C1 segment of cervical spinal cord (tissue), 14 donors: ENCODE data around the gene WDR48.
A peak's percentile ranks its signal among the peaks of the same experiment; 100 is the strongest.
"Not testable (repeated sequence)": the region's sequence is repeated elsewhere in the genome, so short reads cannot be mapped to it uniquely, and the experiment has no call there.

Experiments used
- DNase-seq, 14 donors: peaks; one replicate each; lab custom pipeline; 2025; lab: John Stamatoyannopoulos, UW

Gene WDR48

DNA sequence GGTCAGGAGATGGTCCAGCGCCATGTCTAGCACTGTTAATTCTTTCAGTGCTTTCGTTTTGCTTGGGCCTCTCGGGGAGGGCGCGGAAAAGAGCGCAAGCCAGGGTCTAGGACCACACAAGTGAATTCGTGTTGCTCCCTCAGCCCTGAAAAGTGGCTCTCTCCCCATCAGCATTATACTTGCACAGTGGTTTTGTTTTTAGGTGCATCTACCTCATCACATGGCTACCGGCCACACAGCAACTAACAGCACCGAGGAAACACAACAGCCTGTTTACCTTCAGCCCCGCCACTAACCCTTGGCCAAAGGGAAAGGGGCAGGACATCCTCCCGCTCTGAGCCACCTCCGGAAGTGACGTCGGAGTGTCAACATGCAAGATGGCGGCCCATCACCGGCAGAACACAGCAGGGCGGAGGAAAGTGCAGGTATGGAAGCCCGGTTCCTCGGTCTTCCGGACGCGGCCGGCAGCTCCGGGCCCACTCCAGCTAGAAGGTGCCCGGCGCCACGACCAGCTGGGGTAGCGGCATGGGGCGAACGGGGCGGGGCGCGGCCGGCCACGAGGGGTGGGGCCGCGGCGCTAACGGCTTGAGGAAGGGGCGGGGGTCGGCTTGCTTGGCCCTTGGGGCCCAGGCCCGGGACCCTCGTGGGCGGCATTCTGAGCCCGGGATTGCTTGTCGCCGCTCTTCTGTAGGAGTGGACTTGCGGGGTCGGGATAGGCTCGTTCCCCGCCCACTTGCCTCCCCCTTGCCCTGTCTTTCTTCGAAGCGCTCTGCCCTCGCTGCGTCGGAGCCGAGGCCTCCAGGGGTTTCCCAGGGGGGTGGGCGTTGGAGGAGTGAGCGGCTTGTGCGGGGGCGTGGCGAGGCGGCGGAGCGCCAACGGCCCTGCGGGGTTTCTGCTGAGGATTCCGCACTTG, at the start of gene WDR48, which contains the start of gene SCN11A:
TSS of gene WDR48 (plus strand) at position 368 of the 913 bp plus-strand sequence. CDS start at position 378, 10 bp downstream.
TSS of gene SCN11A (minus strand) at position 296 of the 913 bp plus-strand sequence. CDS start 101,582 bp downstream, outside the sequence.
- DNase-seq = peak; percentile 28 to 94 (median 87)

DNA sequence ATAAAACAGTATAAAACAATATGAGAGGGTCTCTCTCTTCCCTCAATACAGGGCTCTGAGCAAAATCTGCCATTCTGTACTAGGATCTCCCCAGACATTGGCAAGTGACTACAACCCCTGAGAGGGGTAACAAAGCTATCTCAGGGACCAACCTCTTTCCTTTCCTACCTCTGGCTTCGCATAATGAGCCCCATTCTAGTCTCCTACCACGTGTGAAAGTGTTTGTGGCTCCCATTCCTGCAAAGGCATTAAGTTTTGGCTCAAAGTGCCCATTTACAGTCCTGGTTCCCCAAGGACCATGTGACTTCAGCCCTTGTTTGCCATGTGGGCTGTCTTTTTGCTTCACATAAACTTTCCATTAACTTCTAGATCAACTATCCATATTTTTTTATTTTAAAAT, 46.5 kb upstream of the WDR48 start:
- DNase-seq = no peak

DNA sequence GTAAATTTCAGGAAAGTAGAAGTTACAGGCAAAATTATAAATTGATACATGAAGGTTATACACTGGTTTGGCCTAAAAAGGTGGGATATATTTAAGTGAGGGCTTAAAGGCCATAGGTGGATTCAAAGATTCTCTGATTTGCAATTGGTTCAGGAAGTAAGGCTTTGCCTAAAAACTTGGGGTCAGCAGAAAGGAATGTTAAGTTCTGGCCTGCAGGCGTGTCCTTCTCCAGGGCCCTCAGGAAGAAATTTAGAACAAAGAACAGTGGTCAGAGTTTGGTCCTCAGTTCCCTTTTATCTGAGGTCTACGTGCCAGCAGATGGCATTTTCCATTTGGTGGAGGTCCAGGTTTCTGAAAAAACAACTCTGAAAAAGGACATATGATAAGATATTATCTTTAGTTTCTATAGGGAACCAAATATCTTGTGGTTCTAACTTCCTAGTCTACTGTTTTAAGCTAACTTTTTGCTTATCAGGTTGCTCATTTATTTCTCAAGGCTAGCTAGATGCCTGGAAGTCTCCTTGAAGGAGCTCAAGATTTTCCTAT, 40.6 kb upstream of the WDR48 start:
- no peak for DNase-seq

DNA sequence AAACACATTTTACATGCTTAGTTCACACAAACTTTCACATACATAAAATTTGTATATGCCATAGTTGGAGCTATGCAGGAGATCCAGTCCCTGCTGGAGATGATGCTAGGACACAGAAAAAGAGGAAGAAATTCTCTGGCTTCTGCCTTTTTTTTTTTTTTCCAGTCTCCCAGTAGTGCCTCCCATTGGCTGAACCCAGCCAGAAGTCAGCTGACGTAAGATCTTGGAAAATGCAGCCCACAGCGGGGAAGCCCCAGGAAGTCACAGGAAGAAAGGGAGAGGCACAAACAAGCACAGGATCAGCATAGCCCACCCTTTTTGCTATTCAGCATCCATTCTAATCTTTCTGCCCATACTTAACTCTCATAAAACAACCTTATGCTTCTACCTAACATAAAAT, 38.5 kb upstream of the WDR48 start:
- DNase-seq = no peak

DNA sequence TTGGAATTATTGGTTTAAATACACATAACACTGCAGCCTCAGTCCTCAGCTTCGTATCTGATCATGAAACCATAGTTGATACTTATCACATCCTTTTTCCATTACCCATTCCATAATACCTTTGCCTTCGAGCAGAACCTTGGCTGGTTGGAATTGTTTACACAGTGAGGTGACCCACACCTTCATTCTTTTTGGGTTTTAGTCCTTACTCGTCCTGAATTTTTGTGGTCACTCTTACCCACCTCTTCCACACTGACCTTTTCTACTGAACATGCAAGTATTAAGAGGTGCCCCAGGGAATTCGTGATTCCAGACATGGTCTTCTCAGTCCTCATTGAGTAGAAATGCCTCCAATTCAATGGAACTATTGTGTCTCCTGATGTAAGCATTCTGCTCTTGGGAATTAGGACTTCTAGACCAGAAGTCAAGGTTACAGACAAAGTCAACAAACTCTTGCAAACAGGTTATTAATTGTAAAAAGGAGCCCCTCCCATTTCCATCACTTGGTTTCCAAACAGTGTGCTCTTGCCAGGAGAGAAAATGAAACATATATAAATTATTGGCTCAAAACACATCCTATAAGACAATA, 37.8 kb upstream of the WDR48 start:
- DNase-seq = no peak

DNA sequence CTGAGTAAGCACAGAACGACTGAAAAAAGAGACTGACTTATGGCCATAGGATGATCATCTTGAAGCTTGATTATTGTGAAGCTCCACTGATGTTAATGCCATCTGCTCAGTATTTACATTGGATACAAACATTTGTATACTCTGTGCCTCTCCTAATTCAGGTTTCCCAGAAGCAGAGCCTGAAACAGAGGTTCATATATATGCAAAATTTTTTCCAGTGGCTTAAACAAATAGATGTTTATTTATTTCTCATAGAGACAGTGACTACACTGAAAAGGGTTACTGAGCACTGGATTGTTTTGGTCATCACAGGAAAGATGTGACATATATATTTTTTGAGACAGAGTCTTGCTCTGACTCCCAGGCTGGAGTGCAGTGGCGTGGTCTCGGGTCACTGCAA, 36.4 kb upstream of the WDR48 start:
- no peak for DNase-seq

DNA sequence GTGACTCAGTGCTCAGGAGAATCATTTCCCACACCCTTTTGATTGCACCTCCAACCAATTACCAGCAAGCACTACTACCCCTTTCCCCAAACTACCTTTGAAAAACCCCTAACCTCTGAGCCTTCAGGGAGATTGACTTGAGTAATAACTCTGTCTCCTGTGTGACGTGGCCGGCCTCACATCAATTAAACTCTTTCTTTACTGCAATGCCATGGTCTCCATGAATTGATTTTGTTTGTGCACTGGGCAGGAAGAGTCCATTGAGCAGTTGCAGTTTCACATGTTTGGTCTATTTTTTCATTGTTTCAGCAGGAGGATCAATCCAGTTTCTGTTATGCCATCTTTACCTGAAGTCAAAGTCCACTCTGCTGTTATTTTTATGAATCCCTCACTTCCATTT, 32.5 kb upstream of the WDR48 start:
- DNase-seq = no peak

DNA sequence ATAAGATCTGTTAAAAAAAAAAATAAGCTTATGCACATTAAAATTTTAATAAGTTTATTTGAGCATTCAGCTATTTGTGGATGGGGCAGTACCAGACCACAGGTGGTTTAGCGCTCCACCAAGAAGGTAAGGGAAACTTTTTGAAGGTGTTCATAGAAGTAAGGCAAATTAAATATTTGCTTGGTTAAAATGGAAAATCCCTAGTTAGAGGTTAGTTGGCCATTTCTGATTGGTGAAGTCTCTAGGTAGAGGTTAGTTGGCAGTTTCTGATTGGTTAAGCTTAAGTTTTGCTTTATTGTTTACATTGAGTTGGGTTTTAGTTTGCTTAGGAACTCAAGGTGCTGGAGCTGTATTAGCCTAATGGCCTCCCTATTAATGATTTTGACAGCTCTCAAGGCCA, 30.8 kb upstream of the WDR48 start:
- no peak for DNase-seq

DNA sequence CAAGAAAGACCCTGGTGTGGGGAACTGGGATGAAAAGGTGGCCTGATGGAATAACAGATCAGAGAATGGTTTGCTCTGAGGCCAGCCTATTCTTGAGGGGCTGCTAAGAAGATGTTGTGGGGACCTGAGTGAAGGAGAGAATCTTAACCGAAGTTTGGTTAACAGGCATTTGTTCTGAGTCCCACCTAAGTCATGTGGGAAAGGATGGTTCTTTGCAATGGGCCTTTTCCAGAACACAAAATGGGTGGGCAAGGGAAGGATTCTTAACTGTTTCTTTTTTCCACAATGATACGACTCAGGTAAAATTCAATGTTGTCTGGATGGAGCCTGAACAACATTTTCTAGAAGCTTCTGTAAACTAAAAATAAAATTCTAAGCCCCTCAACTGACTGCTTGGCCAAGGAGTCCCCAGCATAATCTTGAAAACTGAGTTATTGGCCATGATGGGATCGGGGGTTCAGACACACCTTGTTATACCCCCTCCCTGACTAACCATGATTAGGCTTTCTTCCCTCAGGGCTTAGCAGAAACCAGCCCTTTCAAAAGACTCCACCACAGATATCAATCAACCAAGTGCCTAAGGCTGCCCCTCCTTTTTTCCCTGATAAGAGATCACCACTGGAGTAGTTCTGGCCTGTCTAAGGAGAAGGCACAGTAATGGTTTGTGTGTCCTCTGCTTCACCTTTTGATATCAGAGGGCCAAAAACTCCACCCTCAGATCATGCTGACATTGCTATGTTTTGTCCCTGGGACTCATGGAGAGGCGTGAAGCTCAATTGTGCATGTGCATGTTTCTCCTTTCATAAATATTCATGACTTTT, 30.1 kb upstream of the WDR48 start:
- no peak for DNase-seq

DNA sequence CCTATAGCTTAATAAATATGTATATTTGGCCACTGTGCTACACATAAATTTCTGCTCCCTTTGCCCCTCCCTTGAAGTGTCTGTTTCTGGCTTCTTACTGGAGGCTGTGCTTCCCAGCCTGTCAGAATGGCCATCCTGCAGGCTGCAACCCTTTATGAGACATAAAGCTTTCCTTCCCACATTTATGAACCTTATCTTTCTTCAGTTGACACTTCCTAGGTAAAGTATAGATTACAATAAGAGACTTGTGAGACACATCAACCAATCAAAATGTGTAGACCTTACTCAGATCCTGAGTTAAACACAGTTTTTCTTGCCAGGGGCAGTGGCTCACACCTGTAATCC, 29.6 kb upstream of the WDR48 start:
- no peak for DNase-seq

DNA sequence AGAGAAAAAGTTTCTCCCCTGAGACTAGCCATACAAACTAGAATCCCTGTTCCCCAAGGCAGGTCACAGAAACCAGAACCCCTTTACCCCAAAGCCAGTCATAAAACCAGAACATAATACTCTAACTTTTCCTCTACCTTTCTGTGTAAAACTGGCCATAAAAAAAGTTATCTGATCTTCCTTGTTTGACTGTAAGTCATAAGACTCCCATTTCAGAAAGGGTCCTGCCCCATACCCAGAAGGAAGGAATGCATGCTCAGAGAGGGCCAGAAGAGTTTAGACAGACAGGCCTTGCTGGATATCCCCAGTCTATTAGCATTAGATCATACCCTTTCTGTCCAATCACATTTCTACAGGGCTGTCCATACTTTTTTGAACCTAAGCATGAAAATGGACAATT, 27.3 kb upstream of the WDR48 start:
- no peak for DNase-seq

DNA sequence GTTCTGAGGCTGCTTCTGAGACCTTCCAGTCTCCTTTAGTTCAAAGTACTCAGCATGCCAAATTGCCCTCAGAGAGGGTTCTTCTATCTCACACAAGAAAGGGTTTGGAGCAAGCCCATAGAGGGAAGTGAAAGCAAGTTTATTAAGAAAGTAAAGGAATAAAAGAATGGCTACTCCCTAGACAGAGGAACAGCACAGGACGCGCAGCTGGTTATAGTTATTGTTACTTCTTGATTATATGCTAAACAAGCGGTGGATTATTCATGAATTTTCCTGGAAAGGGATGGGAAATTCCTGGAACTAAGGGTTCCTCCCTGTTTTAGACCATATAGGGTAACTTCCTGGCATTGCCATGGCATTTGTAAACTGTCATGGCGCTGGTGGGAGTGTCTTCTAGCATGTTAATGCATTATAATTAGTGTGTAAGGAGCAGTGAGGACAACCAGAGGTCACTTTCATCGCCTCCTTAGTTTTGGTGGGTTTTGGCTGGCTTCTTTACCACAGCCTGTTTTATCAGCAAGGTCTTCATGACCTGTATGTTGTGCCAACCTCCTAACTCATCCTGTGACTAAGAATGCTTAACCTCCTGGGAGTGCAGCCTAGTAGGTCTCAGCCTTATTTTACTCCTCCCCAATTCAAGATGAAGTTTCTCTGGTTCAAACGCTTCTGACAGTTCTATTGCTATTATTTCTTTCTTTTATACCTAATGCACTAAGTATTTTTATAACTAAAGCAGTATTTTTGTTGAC, 26.4 kb upstream of the WDR48 start:
- no peak for DNase-seq

DNA sequence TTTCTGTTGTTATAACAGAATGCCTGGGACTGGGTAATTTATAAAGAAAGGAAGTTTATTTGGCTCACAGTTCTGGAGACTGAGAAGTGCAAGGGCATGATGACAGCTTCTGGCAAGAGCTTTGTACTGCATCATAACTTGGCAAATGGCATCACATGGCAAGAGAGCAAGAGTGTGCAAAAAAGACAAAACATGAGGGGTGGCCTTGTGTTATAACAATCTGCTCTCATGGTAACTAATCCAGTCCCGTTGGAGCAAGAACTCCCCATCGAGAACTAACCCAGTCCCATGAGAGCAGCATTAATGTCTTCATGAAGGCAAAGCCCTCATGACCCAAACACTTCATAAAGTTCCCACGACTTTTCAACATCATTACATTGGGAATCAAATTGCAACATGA, 23.3 kb upstream of the WDR48 start:
- no peak for DNase-seq

DNA sequence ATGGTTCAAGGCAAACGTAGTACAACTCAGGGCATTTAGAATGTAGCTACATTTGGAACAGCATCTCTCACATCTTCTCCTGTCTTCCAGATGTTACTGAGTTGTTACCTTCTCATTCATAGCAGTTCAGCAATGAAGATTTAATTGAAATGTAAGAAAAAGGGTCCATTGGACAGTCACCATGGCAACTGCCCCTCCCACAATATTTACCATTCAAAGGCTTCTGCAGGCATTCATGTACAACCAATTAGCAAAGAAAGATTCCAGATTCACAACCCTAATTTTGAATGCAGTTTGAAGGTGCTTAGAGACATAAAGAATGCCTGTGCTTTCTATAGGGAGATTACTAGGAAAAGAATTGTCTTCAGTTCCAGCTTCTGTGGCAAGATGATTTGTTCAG, 22.3 kb upstream of the WDR48 start:
- no peak for DNase-seq

DNA sequence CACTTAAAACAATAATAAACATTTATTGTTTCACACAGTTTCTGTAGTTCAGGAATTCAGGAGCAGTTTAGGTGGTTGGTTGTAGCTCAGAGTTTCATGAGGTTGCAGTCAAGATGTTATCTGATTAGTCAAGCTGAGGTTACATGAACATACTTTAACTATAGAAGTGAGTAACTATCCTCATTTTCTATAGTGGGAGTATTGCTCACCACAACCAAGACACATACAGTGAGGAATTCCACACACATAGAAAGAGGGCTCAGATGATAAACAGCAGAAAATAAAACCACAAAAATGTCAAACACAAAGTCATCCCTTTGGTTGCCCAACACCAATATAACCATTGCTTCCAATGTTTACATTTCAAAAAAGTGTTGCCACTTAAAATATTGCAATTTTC, 13.7 kb upstream of the WDR48 start:
- DNase-seq = no peak

DNA sequence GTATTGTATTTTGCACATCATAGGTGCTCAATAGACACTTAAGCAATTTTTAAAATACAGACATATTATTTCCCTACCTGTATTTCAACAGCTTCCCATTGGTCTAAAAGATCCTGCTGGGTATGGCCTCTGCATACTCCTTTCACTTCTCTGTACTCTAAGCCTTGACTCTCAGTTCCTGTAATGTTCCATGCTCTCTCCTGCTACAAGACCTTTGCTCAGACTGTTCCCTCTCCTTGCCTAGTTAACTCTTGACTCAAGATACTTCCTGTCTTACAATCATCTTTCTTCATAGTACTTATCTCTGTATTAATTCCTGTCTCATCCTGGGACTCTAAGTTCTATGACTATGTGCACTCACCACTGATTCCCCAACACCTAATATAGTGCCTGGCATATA, 1.8 kb upstream of the WDR48 start:
- DNase-seq = no peak

DNA sequence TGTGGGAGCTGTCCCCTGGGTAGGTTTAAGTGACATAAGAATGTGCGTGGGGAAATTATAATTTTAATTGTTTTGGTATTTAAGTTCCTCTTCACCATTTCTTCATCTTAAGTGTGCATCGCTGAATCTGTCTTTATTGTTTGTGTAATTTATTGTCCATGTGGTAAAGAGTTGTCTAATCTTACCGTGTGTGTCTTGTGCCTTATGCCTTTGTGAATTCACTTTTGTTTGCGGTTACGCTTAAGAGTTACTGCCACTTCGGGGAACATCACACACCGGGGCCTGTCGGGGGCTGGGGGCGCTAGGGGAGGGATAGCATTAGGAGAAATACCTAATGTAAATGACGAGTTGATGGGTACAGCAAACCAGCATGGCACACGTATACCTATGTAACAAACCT, 767 bp downstream of the WDR48 start:
- DNase-seq = no peak

DNA sequence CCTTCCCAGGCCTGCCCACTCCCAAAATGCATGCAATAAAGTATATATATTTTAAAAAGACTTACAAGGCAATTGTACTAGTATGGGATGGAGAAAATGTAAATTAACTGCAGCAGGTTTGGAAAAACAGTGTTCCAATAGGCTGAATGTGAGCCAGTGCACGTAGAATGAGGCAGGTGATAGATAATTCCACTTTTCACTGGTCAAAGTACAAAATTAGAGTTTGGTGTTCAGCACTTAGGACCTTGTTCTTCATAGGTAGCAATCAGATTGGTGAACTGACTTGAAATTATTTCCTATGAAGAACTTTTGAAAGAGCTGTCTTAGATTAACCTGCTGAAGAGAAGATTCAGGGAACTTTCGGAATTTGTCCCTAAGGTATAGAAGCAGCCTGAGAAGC, 1.9 kb downstream of the WDR48 start:
- no peak for DNase-seq

DNA sequence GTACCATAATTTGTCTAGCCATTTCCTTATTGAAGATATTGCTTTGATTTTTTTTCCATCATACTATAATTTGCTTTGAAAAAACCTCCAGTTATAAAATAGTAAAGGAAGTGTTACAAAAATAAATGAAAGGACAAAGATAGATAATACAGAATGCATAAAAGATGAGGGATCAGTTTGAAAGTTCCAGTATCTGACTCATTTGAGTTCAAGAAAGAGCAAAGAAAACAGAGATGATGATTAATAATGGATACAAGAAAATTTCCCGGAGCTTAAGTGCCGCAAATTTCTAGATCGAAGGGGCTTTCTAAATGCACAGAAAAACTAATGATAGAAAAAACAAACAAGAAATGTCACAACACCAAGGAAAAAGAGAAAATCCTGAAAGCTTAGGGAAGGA, 4.3 kb downstream of the WDR48 start:
- no peak for DNase-seq

DNA sequence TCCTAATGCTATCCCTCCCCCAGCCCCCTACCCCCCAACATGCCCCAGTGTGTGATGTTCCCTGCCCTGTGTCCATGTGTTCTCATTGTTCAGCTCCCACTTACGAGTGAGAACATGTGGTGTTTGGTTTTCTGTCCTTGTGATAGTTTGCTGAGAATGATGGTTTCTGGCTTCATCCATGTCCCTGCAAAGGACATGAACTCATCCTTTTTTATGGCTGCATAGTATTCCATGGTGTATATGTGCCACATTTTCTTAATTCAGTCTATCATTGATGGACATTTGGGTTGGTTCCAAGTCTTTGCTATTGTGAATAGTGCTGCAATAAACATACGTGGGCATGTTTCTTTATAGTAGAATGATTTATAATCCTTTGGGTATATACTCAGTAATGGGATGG, 9.4 kb downstream of the WDR48 start:
- not testable (repeated sequence) for DNase-seq

DNA sequence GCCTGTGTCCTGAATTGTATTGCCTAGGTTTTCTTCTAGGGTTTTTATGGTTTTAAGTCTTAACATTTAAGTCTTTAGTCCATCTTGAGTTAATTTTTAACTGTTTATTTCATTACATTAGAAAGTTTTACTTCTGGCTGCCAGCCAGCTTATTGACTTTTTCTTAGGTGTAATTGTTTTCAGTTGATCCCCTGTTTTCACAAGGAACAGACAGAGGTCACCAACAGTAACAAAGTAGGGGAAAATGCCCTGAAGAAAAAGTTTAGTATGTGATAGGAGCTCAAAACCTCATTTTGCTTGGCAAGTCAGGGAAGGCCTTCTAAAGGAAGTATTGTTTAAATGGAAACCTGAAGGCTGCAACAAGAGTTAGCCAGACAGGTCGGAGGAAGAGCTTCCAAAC, 10.4 kb downstream of the WDR48 start:
- DNase-seq = no peak
